ENCODE data around the gene PPP1R10. TPM values are rescaled to one million over a fixed set of nuclear protein-coding genes. Genes with fewer than 3 reads are reported as not detected.

PPP1R10 gene
- total and polyA plus RNA-seq, 2 of the 13 experiments (the other 11 are each of a cell fraction or from before 2014, with no cell fraction given): 26.3 to 38.4 TPM

DNA sequence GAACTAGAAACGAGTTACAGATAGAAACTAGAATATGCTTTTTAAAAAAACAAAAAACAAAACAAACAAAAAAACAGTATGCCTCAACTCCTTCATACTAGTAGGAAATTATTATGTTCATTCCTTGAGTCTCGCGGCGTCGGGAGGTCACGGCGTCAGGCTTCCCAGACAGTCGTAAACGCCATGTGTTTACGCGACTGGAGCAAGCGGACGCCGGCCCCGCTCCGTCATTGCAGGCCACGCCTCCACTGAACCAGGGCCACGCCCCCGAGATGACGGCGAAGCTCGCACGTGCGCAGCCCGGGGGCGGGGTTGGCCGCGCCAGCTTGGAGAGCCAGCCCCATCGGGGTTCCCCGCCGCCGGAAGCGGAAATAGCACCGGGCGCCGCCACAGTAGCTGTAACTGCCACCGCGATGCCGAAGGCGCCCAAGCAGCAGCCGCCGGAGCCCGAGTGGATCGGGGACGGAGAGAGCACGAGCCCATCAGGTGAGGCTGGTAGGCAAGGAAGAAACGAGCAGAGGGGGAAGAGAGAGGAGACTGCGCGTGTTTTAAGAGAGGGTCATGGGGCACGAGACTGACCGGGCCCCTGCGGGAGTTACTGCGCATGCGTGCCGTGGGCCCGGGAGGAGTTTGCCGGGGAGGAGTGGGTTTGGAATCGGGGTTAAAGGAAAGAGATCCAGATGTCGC, 45.8 kb downstream of the PPP1R10 start, which contains the start of gene ABCF1 (continued):
- TF ChIP-seq, protein P1, sequence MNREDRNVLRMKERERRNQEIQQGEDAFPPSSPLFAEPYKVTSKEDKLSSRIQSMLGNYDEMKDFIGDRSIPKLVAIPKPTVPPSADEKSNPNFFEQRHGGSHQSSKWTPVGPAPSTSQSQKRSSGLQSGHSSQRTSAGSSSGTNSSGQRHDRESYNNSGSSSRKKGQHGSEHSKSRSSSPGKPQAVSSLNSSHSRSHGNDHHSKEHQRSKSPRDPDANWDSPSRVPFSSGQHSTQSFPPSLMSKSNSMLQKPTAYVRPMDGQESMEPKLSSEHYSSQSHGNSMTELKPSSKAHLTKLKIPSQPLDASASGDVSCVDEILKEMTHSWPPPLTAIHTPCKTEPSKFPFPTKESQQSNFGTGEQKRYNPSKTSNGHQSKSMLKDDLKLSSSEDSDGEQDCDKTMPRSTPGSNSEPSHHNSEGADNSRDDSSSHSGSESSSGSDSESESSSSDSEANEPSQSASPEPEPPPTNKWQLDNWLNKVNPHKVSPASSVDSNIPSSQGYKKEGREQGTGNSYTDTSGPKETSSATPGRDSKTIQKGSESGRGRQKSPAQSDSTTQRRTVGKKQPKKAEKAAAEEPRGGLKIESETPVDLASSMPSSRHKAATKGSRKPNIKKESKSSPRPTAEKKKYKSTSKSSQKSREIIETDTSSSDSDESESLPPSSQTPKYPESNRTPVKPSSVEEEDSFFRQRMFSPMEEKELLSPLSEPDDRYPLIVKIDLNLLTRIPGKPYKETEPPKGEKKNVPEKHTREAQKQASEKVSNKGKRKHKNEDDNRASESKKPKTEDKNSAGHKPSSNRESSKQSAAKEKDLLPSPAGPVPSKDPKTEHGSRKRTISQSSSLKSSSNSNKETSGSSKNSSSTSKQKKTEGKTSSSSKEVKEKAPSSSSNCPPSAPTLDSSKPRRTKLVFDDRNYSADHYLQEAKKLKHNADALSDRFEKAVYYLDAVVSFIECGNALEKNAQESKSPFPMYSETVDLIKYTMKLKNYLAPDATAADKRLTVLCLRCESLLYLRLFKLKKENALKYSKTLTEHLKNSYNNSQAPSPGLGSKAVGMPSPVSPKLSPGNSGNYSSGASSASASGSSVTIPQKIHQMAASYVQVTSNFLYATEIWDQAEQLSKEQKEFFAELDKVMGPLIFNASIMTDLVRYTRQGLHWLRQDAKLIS (CRISPR knock-in tag; IDR thresholded peaks at IDR 0.05): peak; percentile 92; the same call in 1 of the 2 replicates
- no peak for TF ChIP-seq SUZ12 (IDR thresholded peaks at IDR 0.05; ENCODE audit: low read depth, low read length)
- TF ChIP-seq, protein P2, sequence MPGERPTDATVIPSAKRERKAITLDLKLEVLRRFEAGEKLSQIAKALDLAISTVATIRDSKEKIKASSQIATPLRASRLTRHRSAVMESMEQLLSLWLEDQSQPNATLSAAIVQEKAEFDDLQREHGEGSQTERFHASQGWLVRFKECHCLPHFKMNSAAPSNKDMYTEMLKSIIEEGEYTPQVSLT (CRISPR knock-in tag; IDR thresholded peaks at IDR 0.05; ENCODE audit: borderline replicate concordance, low read depth): no peak
- peak; percentile 74 for TF ChIP-seq ZNF468 (CRISPR knock-in tag; IDR thresholded peaks at IDR 0.05)
- TF ChIP-seq ZNF282 (IDR thresholded peaks at IDR 0.05; ENCODE audit: partially characterized antibody): no peak
- TF ChIP-seq ZFP1 (CRISPR knock-in tag; IDR thresholded peaks at IDR 0.05): peak; percentile 79; the same call in 1 of the 2 replicates
- TF ChIP-seq JUNB (CRISPR knock-in tag; IDR thresholded peaks at IDR 0.05; ENCODE audit: borderline replicate concordance): no peak
- peak; percentile 73; the same call in 1 of the 2 replicates for TF ChIP-seq ZNF790 (CRISPR knock-in tag; IDR thresholded peaks at IDR 0.05; ENCODE audit: borderline replicate concordance)
- peak; percentile 94 for TF ChIP-seq IKZF4 (CRISPR knock-in tag; IDR thresholded peaks at IDR 0.05; ENCODE audit: borderline replicate concordance, low read depth, not compliant biosample characterization)
- TF ChIP-seq, protein P3, sequence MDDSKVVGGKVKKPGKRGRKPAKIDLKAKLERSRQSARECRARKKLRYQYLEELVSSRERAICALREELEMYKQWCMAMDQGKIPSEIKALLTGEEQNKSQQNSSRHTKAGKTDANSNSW (CRISPR knock-in tag; IDR thresholded peaks at IDR 0.05; ENCODE audit: borderline replicate concordance): peak; percentile 83; the same call in 1 of the 2 replicates
- TF ChIP-seq ZNF724P (CRISPR knock-in tag; IDR thresholded peaks at IDR 0.05; ENCODE audit: borderline replicate concordance): peak; percentile 97
- TF ChIP-seq ZNF234 (CRISPR knock-in tag; conservative IDR thresholded peaks at IDR 0.05): no peak; the same call in 1 of the 2 replicates
- TF ChIP-seq, protein P4, sequence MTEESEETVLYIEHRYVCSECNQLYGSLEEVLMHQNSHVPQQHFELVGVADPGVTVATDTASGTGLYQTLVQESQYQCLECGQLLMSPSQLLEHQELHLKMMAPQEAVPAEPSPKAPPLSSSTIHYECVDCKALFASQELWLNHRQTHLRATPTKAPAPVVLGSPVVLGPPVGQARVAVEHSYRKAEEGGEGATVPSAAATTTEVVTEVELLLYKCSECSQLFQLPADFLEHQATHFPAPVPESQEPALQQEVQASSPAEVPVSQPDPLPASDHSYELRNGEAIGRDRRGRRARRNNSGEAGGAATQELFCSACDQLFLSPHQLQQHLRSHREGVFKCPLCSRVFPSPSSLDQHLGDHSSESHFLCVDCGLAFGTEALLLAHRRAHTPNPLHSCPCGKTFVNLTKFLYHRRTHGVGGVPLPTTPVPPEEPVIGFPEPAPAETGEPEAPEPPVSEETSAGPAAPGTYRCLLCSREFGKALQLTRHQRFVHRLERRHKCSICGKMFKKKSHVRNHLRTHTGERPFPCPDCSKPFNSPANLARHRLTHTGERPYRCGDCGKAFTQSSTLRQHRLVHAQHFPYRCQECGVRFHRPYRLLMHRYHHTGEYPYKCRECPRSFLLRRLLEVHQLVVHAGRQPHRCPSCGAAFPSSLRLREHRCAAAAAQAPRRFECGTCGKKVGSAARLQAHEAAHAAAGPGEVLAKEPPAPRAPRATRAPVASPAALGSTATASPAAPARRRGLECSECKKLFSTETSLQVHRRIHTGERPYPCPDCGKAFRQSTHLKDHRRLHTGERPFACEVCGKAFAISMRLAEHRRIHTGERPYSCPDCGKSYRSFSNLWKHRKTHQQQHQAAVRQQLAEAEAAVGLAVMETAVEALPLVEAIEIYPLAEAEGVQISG (CRISPR knock-in tag; IDR thresholded peaks at IDR 0.05): peak; percentile 90
- TF ChIP-seq, protein P5, sequence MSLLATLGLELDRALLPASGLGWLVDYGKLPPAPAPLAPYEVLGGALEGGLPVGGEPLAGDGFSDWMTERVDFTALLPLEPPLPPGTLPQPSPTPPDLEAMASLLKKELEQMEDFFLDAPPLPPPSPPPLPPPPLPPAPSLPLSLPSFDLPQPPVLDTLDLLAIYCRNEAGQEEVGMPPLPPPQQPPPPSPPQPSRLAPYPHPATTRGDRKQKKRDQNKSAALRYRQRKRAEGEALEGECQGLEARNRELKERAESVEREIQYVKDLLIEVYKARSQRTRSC (CRISPR knock-in tag; IDR thresholded peaks at IDR 0.05; ENCODE audit: low read depth): 0 out of 2 replicates have a peak, but pooled peaks have one; percentile 69
- TF ChIP-seq HNRNPUL1 (IDR thresholded peaks at IDR 0.05; ENCODE audit: low read depth, low read length): no peak
- TF ChIP-seq STAT5B (CRISPR knock-in tag; IDR thresholded peaks at IDR 0.05): no peak
- no peak for TF ChIP-seq NFIB (CRISPR knock-in tag; IDR thresholded peaks at IDR 0.05; ENCODE audit: borderline replicate concordance)
- TF ChIP-seq SRSF4 (IDR thresholded peaks at IDR 0.05; ENCODE audit: low read depth, low read length, poor library complexity, severe bottlenecking): no peak
- no peak for TF ChIP-seq ZMYM3 (CRISPR knock-in tag; IDR thresholded peaks at IDR 0.05)
- TF ChIP-seq ZNF781 (CRISPR knock-in tag; IDR thresholded peaks at IDR 0.05; ENCODE audit: borderline replicate concordance, not compliant biosample characterization): peak; percentile 95
- TF ChIP-seq HNRNPL (IDR thresholded peaks at IDR 0.05; ENCODE audit: low read depth, low read length): 0 out of 2 replicates have a peak, but pooled peaks have one; percentile 41
- peak; percentile 99 for TF ChIP-seq DMAP1 (CRISPR knock-in tag; IDR thresholded peaks at IDR 0.05)
